Activated T-helper 1 cell treated with anti-CD3 and anti-CD28 coated beads, Interleukin-2, amount 50 U/mL, for 16 hours (primary cell): ENCODE results near the gene TSHB.
"Not testable (repeated sequence)": the region's sequence is repeated elsewhere in the genome, so short reads cannot be mapped to it uniquely, and the experiment has no call there.

Source experiments
- DNase-seq, 2 donors: peaks; one replicate each; pipeline ENCODE4 v3.0.0-alpha.2; 2020; ENCODE audit warnings: low read depth in 1 of 2, low spot score in 1 of 2

TSHB gene

GRCh38 chr1:115029526-115029925 is at the start of gene TSHB:
Gene TSHB, plus strand, starts transcription at chr1:115029826. Its CDS starts 3,537 bp downstream, at chr1:115033363.
- DNase-seq, result no peak

GRCh38 chr1:114982251-114982650 is 47.4 kb upstream of the TSHB start:
- no peak for DNase-seq

GRCh38 chr1:114986286-114986685 is 43.3 kb upstream of the TSHB start:
- no peak for DNase-seq

- no peak for DNase-seq
Observed at GRCh38 chr1:114988095-114988494, 41.5 kb upstream of the TSHB start.

GRCh38 chr1:114997510-114998289 is 31.9 kb upstream of the TSHB start:
- DNase-seq, result no peak

GRCh38 chr1:115006191-115006590 is 23.4 kb upstream of the TSHB start:
- DNase-seq, result no peak

DNA sequence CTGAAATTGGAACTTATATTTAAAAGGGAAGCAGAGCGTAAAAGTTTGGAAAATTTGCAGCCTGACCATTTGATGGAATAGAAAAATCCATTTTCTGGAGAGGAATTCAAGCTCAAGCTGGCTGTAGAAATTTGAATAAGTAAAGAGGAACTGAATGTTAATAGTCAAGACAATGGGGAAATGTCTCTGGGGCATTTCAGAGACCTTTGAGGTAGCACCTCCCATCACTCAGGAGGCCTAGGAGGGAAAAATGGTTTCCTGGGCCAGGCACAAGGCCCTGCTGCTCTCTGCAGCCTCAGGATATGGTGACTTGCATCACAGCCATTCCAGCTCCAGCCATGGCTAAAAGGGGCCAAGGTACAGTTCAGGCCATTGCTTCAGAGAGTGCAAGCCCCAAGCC is 17.6 kb upstream of the TSHB start:
- DNase-seq, result no peak

- no peak for DNase-seq
Observed at GRCh38 chr1:115012434-115012833, 17.2 kb upstream of the TSHB start.

- no peak for DNase-seq
Observed at GRCh38 chr1:115013792-115014191, 15.8 kb upstream of the TSHB start.

DNA sequence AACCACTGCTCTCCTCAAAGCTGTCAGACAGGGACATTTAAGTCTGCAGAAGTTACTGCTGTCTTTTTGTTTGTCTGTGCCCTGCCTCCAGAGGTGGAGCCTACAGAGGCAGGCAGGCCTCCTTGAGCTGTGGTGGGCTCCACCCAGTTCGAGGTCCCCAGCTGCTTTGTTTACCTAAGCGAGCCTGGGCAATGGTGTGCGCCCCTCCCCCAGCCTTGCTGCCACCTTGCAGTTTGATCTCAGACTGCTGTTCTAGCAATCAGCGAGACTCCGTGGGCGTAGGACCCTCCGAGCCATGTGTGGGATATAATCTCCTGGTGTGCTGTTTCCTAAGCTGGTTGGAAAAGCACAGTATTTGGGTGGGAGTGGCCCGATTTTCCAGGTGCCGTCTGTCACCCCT is 10.1 kb upstream of the TSHB start:
- not testable (repeated sequence) for DNase-seq

DNA sequence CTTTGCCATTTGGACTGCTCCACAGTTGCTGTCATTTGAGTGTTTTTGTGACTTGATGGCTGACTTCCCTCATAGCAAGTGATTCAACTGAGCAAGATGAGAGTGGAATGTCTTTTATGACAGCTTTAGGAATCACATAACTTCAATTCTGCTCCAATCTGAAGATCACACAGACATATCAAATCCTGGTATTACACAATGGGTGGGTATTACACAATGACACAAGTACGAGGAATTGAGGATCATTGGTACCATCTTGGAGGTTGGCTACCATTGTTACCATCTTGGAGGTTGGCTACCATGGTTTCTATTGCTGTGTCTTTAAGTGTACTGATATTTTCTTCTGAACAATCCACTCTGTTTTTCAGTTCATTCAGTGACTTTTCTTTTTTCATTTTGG is 8.5 kb upstream of the TSHB start:
- DNase-seq, result no peak

DNA sequence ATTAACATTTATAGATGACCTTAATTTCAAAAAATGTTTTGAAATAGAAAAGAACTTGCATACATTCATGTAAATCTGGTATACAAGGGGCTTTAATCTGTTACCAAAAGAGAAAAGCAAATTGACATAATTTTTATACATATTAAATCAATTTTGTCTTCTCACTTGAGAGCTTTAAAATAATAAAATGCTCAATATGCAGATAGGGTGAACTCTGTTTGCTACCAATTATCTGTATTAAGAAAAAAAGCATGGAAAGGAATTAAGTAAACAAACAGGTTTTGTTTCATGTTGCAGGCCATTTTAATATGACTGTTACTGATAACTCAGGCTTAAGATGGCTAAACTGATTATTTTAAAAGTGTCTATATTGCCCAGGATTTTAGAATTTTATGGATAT is 6.0 kb upstream of the TSHB start:
- DNase-seq, result no peak

- DNase-seq, result no peak
Observed at GRCh38 chr1:115031595-115031994, 2.0 kb downstream of the TSHB start.

DNA sequence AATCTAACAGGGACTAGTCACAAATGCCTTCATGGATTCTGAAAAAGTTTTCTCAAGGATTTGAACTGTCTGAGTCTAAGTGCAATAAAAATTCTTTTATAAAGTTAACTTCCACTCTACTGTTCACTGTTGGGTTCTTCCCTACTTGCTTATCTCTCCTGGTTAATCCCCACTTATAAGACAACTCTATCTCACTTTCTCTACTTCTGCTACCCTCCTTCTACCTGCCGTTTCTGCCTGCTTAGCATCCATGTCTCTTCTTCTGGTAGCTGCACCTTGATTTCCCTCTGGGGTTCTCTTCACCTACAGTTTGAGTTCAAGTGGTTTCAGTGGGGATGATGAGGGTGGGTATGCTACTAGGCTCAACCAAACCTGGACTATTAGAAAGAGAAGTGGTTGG is 6.0 kb downstream of the TSHB start:
- no peak for DNase-seq

DNA sequence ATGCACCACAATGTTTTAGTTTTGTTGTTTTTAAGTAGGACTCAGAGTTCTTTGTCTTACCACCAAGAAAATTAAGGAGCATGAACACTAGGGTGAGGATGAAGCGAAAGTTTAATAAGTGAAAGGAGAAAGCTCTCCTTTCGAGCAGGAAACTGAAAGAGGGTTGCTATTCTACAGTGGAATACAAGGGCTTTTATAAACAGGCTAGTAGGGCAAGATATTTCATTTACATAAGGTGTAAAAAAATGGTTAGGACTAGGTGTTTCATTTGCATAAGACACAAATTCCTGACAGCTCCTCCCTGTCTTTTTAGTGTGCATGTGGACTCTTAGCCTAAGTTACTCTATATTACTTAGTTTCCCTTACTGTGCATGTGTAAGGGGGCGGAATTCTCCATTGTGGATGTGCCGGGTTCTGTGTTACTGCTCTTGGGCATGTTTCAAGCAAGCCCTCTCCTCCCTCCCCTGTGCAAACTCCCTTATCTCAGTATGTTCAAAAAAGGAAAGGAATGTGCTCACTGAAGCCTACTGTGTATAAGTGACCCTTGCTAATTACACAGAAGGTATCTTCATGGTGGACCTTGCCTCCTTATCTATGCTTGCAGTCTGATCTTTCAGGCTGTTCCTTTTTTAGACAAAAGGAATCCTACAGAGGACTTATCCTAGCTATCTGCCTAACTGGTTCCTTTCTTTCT is 7.3 kb downstream of the TSHB start:
- no peak for DNase-seq

DNA sequence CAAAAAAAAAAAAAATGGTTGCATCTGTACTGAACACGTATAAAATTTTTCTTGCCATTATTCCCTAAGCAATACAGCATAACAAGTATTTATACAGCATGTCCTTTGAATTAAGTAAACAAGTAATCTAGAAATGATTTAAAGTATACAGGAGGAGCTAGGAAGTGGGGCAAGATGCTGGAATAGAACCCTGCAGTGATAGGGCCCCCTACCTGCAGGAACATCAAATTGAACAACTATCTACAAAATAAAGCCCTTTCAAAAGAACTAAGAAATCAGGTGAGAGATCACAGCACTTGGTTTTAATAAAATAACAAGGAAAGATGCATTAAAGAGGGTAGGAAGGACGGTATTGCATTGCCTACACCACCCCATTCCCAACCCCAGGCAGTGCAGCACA is 10.9 kb downstream of the TSHB start:
- DNase-seq, result no peak

DNA sequence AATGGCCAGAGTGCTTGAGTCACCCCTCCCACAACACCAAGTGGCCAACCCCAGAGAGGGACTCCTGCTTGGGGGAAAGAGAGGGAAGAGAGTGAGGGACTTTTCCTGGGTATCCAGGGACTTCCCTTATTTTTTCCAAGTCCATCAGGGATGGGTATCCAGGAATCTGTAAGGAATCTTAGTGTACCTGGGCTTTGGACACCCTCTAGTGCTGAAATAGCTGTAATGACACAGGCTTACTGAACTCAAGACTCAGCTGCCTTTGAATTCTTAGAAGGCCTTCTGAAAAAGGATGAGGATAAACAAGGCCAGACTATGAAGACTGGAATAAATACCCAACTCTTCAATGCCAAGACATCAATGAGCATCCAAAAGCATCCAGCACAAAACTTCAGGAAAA is 12.0 kb downstream of the TSHB start:
- no peak for DNase-seq

DNA sequence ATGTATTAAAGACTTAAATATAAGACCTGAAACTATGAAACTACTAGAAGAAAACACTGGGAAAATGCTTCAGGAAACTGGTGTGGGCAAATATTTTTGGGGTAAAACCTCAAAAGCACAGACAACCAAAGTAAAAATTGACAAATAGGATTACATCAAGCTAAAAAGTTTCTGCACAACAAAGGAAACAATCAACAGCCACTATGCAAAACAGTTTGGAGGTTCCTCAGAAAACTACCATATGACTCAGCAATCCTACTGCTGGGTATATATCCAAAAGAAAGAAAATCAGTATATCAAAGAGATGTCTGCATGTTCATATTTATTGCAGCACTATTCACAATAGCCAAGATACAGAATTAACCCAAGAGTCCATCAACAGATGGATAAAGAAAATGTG is 17.1 kb downstream of the TSHB start:
- no peak for DNase-seq

DNA sequence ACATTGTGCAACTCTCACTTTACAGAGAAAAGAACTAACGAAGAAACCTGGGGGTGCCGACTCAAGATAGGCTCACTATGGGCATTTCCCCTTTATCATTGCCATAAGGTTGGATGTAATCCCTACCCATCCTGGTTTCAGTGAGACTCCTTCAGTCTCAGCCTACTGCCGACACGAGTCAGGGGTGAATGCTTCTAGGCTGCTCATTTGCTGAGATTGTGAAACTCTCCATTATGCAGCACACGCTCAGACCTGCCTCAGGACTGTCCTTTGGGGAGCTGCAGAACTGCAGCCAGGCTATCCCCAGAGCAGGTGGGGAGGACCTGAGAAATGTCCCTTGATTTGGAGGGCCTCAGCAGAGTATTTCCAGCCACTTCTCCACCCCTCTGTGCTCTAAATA is 22.2 kb downstream of the TSHB start:
- DNase-seq, result no peak

GRCh38 chr1:115052454-115053083 is 22.9 kb downstream of the TSHB start:
- peak in 1 of 2 donors; percentile 19 for DNase-seq

DNA sequence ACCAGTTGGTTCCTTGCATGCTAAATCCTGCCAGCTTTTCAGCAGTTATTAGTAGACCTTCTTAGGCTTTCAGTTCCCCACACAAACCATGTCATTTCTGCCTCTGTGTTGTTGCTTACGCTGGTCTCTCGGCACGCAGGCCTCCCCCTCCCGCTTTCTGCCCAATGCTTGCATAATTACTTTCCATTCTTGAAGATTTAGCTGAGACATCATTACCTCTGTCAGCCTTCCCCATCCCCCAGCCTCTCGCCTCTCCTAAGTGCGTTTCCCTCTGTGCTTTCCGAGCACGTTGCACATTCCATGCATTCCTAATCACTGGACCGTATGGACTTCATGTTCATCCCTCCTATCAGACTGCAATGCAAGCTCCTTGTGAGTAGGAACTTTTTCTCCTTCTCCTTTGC is 26.8 kb downstream of the TSHB start:
- DNase-seq, result no peak

DNA sequence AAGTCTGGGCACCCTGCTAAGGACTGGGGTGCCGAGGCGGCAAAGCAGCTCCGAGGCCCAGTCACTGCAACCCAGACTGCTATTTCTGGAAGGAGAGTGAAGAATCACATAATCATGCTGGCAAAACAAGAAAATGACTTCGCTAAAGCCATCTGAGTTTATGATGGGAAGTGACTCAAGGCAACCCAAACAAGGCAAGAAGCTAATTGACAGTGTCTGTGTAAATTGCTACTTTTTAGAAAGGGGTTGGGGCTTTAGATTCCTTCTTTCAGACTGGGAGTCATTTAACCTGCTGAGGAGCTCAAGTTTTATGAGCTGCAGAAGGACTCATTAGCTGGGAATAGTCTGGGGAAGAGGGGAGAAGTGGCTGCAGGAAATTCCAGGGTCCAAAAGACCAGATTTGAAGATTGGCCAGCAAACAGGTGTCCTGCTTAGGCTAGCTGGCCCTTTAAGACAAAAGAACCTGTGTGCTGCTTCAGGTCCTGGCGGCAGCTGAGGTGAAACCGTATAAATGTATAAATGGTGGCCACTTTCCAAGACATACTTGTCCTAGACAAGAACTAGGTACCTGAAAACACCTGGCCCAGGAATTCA is 28.1 kb downstream of the TSHB start:
- DNase-seq, result no peak
